A673 (cell line): ENCODE measurements around the gene RTKN2.

Experiments used
- EZH2 ChIP-seq: fragments of 200-600 bp; sonication (generic); IDR thresholded peaks from 2 replicates; pipeline ENCODE4 v1.6.1; 2017; ENCODE audit warnings: borderline replicate concordance, low read depth, mild to moderate bottlenecking, mixed read lengths, antibody characterized with exemption, low read length; ENCODE audit not compliant: poor library complexity, severe bottlenecking
- TF ChIP-seq, protein P1 (sequence below): fragments of 300-800, 200-600 bp; sonication (generic); conservative IDR thresholded peaks from 2 replicates; pipeline ENCODE4 v1.5.1; 2017; ENCODE audit warnings: low read depth, mild to moderate bottlenecking, antibody characterized with exemption, low read length, moderate library complexity, mixed read lengths

DNA sequence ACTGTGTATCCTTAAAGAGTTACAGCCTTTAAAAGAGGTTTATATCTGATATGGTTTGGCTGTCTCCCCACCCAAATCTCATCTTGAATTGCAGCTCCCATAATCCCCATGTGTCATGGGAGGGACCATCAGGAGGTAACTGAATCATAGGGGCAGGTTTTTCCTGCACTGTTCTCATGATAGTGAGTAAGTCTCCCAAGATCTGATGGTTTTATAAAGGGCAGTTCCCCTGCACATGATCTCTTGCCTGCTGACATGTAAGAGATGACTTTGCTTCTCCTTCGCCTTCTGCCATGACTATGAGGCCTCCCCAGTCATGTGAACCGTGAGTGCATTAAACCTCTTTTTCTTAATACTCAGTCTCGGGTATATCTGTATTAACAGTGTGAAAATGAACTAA is 9.7 kb downstream of the RTKN2 start:
- no peak for TF ChIP-seq EZH2
- TF ChIP-seq, protein P1, sequence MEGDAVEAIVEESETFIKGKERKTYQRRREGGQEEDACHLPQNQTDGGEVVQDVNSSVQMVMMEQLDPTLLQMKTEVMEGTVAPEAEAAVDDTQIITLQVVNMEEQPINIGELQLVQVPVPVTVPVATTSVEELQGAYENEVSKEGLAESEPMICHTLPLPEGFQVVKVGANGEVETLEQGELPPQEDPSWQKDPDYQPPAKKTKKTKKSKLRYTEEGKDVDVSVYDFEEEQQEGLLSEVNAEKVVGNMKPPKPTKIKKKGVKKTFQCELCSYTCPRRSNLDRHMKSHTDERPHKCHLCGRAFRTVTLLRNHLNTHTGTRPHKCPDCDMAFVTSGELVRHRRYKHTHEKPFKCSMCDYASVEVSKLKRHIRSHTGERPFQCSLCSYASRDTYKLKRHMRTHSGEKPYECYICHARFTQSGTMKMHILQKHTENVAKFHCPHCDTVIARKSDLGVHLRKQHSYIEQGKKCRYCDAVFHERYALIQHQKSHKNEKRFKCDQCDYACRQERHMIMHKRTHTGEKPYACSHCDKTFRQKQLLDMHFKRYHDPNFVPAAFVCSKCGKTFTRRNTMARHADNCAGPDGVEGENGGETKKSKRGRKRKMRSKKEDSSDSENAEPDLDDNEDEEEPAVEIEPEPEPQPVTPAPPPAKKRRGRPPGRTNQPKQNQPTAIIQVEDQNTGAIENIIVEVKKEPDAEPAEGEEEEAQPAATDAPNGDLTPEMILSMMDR = no peak
